ENCODE measurements around the gene EEFSEC. TPM values are rescaled to one million over a fixed set of nuclear protein-coding genes. Genes with fewer than 3 reads are reported as not detected.

Gene EEFSEC
- polyA plus RNA-seq, 1 donor from 2014 or later = 4.6 TPM

DNA sequence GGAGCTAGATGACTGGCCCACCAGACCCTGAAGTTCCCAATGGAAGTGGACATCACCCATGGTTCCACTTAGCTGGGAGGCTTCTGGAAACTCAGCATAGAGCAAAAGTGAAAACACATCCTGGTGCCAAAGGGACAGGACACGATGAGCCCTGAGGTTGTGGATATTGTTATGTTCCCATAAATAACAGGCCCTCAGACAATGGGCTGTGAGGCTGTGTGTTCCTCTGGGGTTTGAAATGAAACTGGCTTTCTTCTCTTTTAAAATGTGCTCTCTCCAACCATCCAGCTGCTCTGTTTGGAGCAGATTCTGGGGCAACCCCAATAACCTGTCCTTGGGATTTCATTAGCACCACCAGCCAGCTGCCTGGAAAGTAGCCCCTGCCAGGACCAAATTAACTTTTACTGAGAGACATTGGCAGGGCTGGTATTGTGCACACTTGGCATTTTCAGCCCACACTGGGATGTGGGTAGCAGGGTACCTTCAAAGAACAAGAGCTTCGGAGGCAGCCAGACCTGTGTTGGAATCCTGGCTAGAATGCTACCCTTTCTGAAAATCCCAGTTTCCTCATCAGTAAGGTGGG is 215.9 kb downstream of the EEFSEC start:
- Histone ChIP-seq H3K79me2 (replicated peaks; ENCODE audit: insufficient read depth, low read length) (no peaks in the 10 kb centered on the region), H3K36me3 (ENCODE audit: insufficient read depth, low read length) (no peaks in the 10 kb centered on the region), H3K4me3 (ENCODE audit: low read length) (no peak overlapping the region), H3F3A (ENCODE audit: insufficient read depth, low read length, poor library complexity, severe bottlenecking) (no peaks in the 10 kb centered on the region), H3K4me2 (ENCODE audit: low read length) (no peak overlapping the region), H3K9ac (ENCODE audit: low read length) (no peak overlapping the region), H3K9me2 (ENCODE audit: insufficient read depth, low read length) (no peaks in the 10 kb centered on the region), H3K9me3 (ENCODE audit: low read length) (no peaks in the 10 kb centered on the region), H4K20me1 (ENCODE audit: insufficient read depth) (no peaks in the 10 kb centered on the region), H3K27me3 (ENCODE audit: insufficient read depth, low read depth, low read length) (no peaks in the 10 kb centered on the region), H3K27ac (ENCODE audit: low read length) (no peak overlapping the region), H2AFZ (ENCODE audit: low read depth, low read length) (no peak overlapping the region)
- TF ChIP-seq MXI1 (conservative IDR thresholded peaks at IDR 0.05; ENCODE audit: poor library complexity, severe bottlenecking) (no peak), TAF1 (IDR thresholded peaks at IDR 0.05; ENCODE audit: low read depth) (no peak), EP300 (conservative IDR thresholded peaks at IDR 0.05; ENCODE audit: poor library complexity, severe bottlenecking) (no peak), EZH2 (IDR thresholded peaks at IDR 0.05; ENCODE audit: borderline replicate concordance, insufficient read depth, low read length, poor library complexity, severe bottlenecking) (no peak), POLR2AphosphoS5 (IDR thresholded peaks at IDR 0.05) (no peak), RAD21 (conservative IDR thresholded peaks at IDR 0.05) (no peak), SMC3 (conservative IDR thresholded peaks at IDR 0.05; ENCODE audit: poor library complexity) (no peak)
- TF ChIP-seq, protein P1, sequence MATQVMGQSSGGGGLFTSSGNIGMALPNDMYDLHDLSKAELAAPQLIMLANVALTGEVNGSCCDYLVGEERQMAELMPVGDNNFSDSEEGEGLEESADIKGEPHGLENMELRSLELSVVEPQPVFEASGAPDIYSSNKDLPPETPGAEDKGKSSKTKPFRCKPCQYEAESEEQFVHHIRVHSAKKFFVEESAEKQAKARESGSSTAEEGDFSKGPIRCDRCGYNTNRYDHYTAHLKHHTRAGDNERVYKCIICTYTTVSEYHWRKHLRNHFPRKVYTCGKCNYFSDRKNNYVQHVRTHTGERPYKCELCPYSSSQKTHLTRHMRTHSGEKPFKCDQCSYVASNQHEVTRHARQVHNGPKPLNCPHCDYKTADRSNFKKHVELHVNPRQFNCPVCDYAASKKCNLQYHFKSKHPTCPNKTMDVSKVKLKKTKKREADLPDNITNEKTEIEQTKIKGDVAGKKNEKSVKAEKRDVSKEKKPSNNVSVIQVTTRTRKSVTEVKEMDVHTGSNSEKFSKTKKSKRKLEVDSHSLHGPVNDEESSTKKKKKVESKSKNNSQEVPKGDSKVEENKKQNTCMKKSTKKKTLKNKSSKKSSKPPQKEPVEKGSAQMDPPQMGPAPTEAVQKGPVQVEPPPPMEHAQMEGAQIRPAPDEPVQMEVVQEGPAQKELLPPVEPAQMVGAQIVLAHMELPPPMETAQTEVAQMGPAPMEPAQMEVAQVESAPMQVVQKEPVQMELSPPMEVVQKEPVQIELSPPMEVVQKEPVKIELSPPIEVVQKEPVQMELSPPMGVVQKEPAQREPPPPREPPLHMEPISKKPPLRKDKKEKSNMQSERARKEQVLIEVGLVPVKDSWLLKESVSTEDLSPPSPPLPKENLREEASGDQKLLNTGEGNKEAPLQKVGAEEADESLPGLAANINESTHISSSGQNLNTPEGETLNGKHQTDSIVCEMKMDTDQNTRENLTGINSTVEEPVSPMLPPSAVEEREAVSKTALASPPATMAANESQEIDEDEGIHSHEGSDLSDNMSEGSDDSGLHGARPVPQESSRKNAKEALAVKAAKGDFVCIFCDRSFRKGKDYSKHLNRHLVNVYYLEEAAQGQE (IDR thresholded peaks at IDR 0.05; ENCODE audit: borderline replicate concordance) = no peak
- TF ChIP-seq, protein P2, sequence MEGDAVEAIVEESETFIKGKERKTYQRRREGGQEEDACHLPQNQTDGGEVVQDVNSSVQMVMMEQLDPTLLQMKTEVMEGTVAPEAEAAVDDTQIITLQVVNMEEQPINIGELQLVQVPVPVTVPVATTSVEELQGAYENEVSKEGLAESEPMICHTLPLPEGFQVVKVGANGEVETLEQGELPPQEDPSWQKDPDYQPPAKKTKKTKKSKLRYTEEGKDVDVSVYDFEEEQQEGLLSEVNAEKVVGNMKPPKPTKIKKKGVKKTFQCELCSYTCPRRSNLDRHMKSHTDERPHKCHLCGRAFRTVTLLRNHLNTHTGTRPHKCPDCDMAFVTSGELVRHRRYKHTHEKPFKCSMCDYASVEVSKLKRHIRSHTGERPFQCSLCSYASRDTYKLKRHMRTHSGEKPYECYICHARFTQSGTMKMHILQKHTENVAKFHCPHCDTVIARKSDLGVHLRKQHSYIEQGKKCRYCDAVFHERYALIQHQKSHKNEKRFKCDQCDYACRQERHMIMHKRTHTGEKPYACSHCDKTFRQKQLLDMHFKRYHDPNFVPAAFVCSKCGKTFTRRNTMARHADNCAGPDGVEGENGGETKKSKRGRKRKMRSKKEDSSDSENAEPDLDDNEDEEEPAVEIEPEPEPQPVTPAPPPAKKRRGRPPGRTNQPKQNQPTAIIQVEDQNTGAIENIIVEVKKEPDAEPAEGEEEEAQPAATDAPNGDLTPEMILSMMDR (IDR thresholded peaks at IDR 0.05; ENCODE audit: poor library complexity, severe bottlenecking) = no peak

DNA sequence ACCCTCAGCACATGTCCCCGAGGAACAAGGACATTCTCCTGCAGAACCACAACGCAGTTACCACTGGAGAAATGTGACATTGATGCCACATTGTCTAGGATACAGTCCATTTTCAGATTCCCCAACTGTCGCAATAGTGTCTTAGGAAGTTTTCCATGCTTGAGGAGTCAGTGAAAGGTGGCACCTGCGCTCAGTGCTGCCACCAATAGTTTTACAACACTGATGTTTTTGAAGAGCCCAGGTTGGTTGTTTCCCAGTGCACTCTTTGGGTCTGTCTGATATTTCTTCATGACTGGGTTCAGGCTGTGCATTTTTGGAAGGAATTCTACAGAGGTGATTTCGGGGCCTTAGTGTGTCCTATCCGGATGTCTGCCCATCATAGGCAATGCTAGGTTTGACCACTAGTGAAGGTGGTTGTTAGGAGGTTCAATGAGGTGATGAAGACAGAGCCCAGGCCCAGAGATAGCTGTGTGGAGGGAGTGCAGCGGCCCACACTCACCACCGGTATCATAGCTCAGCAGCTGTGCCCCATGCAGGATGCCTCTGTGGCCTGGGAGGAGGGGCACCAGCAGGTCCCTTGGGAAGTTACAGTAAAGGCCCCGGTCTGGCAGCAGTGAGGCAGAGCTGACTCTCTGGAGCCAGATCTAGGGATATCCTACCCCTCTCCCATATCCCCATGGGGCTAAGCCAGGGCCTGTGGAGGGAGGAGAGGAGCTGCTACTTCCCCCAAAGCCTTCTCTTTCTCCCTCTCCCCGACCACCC is 216.8 kb downstream of the EEFSEC start:
- Histone ChIP-seq H2AFZ (ENCODE audit: low read depth, low read length) (no peak overlapping the region), H3K27ac (ENCODE audit: low read length) (no peak overlapping the region), H4K20me1 (ENCODE audit: insufficient read depth) (no peaks in the 10 kb centered on the region), H3K27me3 (ENCODE audit: insufficient read depth, low read depth, low read length) (no peaks in the 10 kb centered on the region), H3K9me3 (ENCODE audit: low read length) (no peaks in the 10 kb centered on the region), H3F3A (ENCODE audit: insufficient read depth, low read length, poor library complexity, severe bottlenecking) (no peaks in the 10 kb centered on the region), H3K4me2 (ENCODE audit: low read length) (no peak overlapping the region), H3K36me3 (ENCODE audit: insufficient read depth, low read length) (no peaks in the 10 kb centered on the region), H3K4me3 (ENCODE audit: low read length) (no peak overlapping the region), H3K9ac (ENCODE audit: low read length) (no peak overlapping the region), H3K79me2 (replicated peaks; ENCODE audit: insufficient read depth, low read length) (no peaks in the 10 kb centered on the region), H3K9me2 (ENCODE audit: insufficient read depth, low read length) (no peaks in the 10 kb centered on the region)
- TF ChIP-seq MXI1 (conservative IDR thresholded peaks at IDR 0.05; ENCODE audit: poor library complexity, severe bottlenecking) (no peak), POLR2AphosphoS5 (IDR thresholded peaks at IDR 0.05) (no peak), TAF1 (IDR thresholded peaks at IDR 0.05; ENCODE audit: low read depth) (no peak), SMC3 (conservative IDR thresholded peaks at IDR 0.05; ENCODE audit: poor library complexity) (no peak), EP300 (conservative IDR thresholded peaks at IDR 0.05; ENCODE audit: poor library complexity, severe bottlenecking) (no peak), RAD21 (conservative IDR thresholded peaks at IDR 0.05) (no peak), EZH2 (IDR thresholded peaks at IDR 0.05; ENCODE audit: borderline replicate concordance, insufficient read depth, low read length, poor library complexity, severe bottlenecking) (no peak)
- TF ChIP-seq, protein P1 (IDR thresholded peaks at IDR 0.05; ENCODE audit: borderline replicate concordance) = no peak
- TF ChIP-seq, protein P2 (IDR thresholded peaks at IDR 0.05; ENCODE audit: poor library complexity, severe bottlenecking) = no peak

All from neural cell (in vitro differentiated cells).